Measurements from ENCODE around the gene PUSL1.

GRCh38 chr1:1322418-1322817 lies 14.0 kb downstream of the PUSL1 start:
- TF ChIP-seq CTCF (optimal IDR thresholded peaks at IDR 0.05 in 1 of 3, IDR thresholded peaks at IDR 0.05 in 1 of 3, conservative IDR thresholded peaks at IDR 0.05 in 1 of 3; ENCODE audit: extremely low read depth in 1 of 3, insufficient read depth in 2 of 3, low read length in 3 of 3) (no peak), EZH2 (IDR thresholded peaks at IDR 0.05; ENCODE audit: low read length) (no peak)

Measured in keratinocyte (primary cell).